AG08395 (cell line): ENCODE measurements around the gene RASA3.
A peak's percentile ranks its signal among the peaks of the same experiment; 100 is the strongest.
"Not testable (repeated sequence)": the region's sequence is repeated elsewhere in the genome, so short reads cannot be mapped to it uniquely, and the experiment has no call there.

Experiments used
- DNase-seq: peaks from one replicate; pipeline ENCODE4 v3.0.0; 2012; ENCODE audit warnings: mixed read lengths, low spot score

RASA3 gene

GRCh38 chr13:114142137-114142550 lies 9.7 kb upstream of the RASA3 start:
- no peak for DNase-seq

- no peak for DNase-seq
Measured at GRCh38 chr13:114141261-114141996, 9.0 kb upstream of the RASA3 start.

GRCh38 chr13:114140906-114141250 lies 8.5 kb upstream of the RASA3 start:
- no peak for DNase-seq

GRCh38 chr13:114140131-114140905 lies 7.9 kb upstream of the RASA3 start:
- DNase-seq: no peak

DNA sequence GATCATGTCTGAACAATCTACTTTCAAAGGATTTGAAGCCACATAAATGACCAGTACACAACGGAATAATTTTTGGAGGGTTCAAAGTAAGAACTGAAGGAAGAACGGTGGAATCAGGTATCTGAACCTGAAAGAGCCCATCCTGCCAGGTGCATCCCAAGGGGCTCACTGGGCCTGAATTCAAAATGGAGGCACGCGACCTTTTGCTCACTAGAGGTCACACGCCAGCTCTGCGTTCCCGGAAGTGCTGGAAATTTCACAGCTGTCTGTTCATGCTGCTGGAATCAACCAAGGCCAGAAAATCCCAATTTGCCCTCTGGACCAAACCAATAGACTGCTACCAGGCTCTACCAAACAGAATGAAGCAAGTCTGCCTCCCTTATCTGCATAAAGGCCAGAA lies 4.2 kb upstream of the RASA3 start:
- DNase-seq: no peak

GRCh38 chr13:114135731-114136171 lies 3.3 kb upstream of the RASA3 start:
- no peak for DNase-seq

DNA sequence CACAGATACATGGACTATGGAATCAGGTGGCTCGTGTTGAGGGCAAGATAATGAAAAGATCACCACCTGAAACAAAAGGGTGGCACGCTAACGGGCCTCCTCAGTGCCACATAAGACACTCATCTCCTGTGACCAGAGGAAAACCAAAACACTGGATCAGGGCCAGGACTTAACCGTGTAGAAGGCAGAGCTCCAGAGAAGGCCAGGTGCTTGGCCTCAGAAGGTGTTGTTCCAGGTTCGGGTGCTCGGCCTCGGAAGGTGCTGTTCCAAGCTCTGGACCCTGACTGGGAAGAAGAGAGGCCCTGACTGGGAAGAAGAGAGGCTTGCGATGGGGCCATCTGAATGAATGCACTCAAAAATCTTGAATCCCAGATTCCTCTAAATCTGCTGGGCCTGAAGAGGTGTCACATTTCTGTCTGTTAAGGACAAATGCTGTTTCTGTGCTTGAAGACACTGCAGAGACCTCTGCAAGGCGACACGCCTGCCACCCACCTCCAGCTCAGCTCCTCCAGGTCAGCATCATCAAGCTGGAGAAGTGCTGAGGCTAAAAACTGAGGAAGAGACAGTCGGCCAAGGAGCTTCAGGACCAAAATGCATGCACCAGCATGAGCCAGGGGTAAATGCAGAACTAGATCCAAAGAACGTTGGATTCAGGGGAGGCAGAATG lies 2.7 kb upstream of the RASA3 start:
- DNase-seq: no peak

DNA sequence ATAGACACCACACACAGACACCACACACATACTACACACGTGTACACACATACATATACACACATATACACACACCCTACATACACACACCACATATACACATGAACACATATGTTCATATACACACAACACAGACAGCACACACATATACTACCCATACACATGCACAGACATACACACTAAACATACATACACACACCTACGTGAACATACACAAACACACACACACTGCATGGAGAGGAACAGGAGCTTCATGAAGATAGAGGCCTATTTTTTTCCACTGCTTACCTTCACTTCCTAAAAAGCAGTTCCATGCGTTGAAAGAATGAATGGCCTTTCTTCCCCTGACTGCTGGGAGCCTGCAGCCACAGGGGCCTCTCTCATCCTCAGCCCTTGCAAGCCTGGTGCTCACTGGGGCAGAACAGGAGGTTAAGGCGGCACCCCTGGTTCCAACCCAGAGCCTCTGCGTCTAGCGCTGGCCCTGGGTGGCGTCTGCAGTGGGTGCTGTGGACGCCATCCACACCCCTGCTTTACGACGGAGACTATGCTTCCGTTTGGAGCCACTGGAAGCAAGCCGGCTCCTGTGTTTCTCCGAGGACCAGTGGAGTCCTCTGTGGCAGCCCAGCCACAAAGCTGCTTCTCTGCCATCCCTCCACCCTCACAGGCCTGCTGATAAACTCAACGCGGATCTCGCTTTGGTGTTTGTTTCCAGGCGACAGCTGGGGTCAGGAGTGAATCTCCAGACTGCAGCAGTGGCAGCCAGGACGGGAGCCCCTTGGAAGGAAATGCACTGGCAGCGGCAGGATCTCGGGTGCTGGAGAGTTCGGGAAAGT lies 1.9 kb upstream of the RASA3 start:
- no peak for DNase-seq

DNA sequence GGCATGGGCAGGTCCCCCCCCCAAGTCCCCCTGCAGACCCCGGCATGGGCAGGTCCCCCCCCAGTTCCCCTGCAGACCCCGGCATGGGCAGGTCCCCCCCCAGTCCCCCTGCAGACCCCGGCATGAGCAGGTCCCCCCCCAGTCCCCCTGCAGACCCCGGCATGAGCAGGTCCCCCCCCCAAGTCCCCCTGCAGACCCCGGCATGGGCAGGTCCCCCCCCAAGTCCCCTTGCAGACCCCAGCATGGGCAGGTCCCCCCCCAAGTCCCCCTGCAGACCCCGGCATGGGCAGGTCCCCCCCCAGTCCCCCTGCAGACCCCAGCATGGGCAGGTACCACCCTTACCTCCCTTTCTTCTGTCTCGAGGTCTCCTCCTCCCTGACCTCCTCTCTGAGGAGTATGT lies 1.1 kb upstream of the RASA3 start:
- DNase-seq: not testable (repeated sequence)

DNA sequence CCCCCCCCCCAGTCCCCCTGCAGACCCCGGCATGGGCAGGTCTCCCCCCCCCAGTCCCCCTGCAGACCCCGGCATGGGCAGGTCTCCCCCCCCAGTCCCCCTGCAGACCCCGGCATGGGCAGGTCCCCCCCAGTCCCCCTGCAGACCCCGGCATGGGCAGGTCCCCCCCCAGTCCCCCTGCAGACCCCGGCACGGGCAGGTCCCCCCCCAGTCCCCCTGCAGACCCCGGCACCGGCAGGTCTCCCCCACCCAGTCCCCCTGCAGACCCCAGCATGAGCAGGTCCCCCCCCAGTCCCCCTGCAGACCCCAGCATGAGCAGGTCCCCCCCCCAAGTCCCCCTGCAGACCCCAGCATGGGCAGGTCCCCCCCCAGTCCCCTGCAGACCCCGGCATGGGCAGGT lies 703 bp upstream of the RASA3 start:
- DNase-seq: not testable (repeated sequence)

DNA sequence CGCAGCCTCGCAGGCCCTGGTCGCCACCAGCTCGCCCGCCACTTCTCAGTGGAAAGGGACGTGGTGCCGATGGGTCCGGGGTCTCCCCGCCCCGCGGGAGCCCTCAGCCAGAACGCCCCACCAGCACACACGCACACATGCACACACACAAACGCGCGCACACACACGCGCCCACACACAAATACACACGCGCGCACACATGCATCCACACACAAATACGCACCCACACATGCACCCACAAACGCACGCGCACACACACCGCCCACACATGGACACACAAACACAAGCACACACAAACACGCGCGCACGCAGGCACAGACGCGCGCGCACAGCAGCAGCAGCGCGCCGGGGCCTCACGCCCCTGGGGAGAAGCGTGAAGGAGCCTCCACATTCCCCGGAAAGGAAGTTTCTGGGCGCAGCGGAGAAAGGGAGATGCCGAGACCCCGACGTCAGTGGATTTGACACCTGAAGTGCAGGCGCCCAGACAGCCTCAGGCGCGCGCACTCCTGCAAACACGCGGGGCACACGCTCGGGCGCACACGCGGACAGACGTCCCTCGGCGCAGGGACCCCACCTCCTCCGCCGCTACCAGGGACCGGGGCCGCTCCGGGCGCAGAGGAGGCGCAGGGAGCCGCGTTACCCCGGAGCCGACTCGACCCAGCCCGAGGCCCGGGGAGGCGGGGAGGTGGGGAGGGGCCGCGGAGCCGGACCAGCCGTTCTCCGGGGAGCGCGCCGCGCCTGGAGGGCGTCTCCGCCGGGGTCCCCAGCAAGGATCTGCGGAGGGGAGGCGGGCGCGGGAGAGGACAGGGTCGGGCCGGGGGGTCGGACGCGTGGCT lies 622 bp downstream of the RASA3 start:
- DNase-seq: no peak

GRCh38 chr13:114130837-114131582 lies 1.4 kb downstream of the RASA3 start:
- peak; percentile 90 for DNase-seq

DNA sequence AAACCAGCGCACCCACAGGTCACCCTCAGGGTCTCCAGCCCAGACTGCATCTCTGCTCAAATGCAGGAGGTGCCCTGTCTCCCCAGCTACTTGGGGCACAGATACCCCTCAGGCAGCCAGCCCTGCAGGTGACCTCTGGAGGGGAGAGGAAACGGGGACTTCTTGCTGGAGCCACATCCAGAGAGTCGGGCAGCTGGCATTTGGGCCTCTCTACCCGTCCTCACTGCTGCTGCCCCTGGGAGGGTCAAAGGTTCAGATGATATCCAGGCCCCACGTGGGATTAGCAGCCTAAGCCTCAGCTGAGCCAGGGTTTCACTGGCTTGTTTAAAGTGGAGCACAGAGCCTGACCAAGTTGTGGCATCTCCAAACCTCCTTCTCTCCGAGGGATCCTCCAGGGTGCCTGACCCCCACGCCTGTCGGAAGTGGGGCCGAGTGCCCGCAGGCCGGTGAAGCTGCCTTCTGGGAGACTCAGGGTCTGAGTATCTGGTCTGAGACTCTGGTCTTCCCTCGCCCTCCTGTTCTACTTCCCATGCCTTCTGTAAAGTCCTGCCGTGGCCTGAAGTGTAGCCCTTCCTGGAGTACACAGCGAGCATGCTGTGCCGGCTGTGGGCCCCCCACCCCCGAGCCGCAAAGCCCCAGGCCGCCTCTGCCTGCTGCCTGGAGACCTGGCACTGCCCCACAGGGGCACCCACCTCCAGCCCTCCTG lies 2.1 kb downstream of the RASA3 start:
- DNase-seq: no peak

- no peak for DNase-seq
Measured at GRCh38 chr13:114129649-114130062, 2.8 kb downstream of the RASA3 start.

- DNase-seq: peak; percentile 91
Measured at GRCh38 chr13:114128624-114129522, 3.5 kb downstream of the RASA3 start.

- DNase-seq: no peak
Measured at GRCh38 chr13:114128348-114128623, 4.1 kb downstream of the RASA3 start.

DNA sequence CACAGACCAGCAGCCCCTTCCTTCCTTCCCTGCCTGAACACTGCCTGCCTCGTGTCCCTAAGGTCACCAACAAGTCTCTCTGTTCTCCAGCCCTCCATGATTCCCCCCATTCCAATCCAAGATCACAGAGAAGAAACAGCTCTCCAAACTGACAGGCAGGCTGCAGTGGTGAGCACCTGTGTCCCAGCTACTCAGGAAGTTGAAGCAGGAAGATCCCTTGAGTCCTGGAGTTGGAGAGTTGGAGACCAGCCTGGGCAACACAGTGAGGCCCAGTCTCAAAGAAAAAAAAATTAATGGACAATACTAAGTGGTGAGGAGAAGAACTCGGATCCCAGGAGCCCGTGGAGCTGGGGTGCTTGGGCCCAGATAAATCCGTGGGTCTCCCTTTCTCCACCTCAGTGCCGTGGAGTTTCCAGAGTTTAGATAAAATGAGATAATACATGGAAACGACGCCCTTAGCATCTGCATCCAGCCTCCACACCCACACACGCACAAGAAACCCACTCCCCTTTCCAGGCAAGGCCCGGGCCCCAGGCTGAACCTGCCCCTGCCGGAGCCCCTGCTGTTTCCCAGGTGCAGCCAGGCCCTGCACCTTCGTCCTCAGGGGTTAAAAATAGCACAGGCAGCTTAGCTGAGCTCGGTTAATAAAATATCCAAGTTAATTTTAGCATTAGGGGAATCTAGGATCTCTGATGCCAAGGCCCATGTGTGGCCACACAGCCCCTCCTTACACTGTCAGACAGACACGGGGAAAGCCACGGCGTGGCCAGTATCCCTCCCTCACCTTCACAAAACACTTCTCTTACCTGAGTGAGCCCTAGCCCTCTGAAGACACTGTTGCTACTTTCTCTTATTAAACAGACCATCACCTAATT lies 4.7 kb downstream of the RASA3 start:
- DNase-seq: no peak
